HEK293 (cell line): ENCODE data around the gene PEX10.

Source experiments
- GLIS1 ChIP-seq: fragments of 450-650 bp; formaldehyde crosslinking; IDR thresholded peaks from 2 replicates; pipeline ENCODE4 v1.5.1; 2016; ENCODE audit warnings: missing biosample characterization, missing genetic modification characterization
- HOXD13 ChIP-seq: sonication (generic); formaldehyde crosslinking; IDR thresholded peaks from 2 replicates; pipeline ENCODE4 v1.8.0; 2022; ENCODE audit warnings: missing genetic modification reagents, borderline replicate concordance
- KLF1 ChIP-seq: fragments of 450-650 bp; formaldehyde crosslinking; IDR thresholded peaks from 2 replicates; pipeline ENCODE4 v1.5.1; 2016; ENCODE audit warnings: missing biosample characterization, missing genetic modification characterization
- KLF16 ChIP-seq: fragments of 450-650 bp; formaldehyde crosslinking; IDR thresholded peaks from 2 replicates; pipeline ENCODE4 v1.5.1; 2017; ENCODE audit warnings: missing biosample characterization, missing genetic modification characterization
- PATZ1 ChIP-seq: fragments of 450-650 bp; formaldehyde crosslinking; IDR thresholded peaks from 2 replicates; pipeline ENCODE4 v1.5.1; 2016; ENCODE audit warnings: missing biosample characterization, missing genetic modification characterization
- ZBTB17 ChIP-seq: fragments of 450-650 bp; formaldehyde crosslinking; IDR thresholded peaks from 2 replicates; pipeline ENCODE4 v1.5.1; 2016; ENCODE audit warnings: missing biosample characterization, missing genetic modification characterization
- ZBTB26 ChIP-seq: fragments of 450-650 bp; formaldehyde crosslinking; optimal IDR thresholded peaks from 2 replicates; pipeline ENCODE3; 2016; ENCODE audit warnings: missing biosample characterization, mild to moderate bottlenecking, missing genetic modification characterization
- ZNF19 ChIP-seq: fragments of 450-650 bp; formaldehyde crosslinking; IDR thresholded peaks from 2 replicates; pipeline ENCODE4; 2016; ENCODE audit warnings: missing biosample characterization, missing genetic modification characterization, low read depth
- ZNF221 ChIP-seq: fragments of 450-650 bp; formaldehyde crosslinking; IDR thresholded peaks from 2 replicates; pipeline ENCODE4 v1.5.1; 2017; ENCODE audit warnings: missing biosample characterization, missing genetic modification characterization, borderline replicate concordance
- ZNF335 ChIP-seq: fragments of 450-650 bp; formaldehyde crosslinking; conservative IDR thresholded peaks from 2 replicates; pipeline ENCODE4 v1.5.1; 2016; ENCODE audit warnings: missing biosample characterization, missing genetic modification characterization
- ZNF341 ChIP-seq: fragments of 450-650 bp; formaldehyde crosslinking; IDR thresholded peaks from 2 replicates; pipeline ENCODE4; 2016; ENCODE audit warnings: low read depth, missing biosample characterization, missing genetic modification characterization
- ZNF404 ChIP-seq: fragments of 450-650 bp; formaldehyde crosslinking; IDR thresholded peaks from 2 replicates; pipeline ENCODE4 v1.5.1; 2017; ENCODE audit warnings: missing biosample characterization, missing genetic modification characterization
- ZNF501 ChIP-seq: fragments of 450-650 bp; formaldehyde crosslinking; IDR thresholded peaks from 2 replicates; pipeline ENCODE4 v1.5.1; 2016; ENCODE audit warnings: missing biosample characterization, missing genetic modification characterization
- ZNF544 ChIP-seq: fragments of 450-650 bp; formaldehyde crosslinking; IDR thresholded peaks from 2 replicates; pipeline ENCODE4 v1.5.0; 2017; ENCODE audit warnings: missing biosample characterization, missing genetic modification characterization
- ZNF596 ChIP-seq: fragments of 450-650 bp; IDR thresholded peaks from 2 replicates; pipeline ENCODE4 v1.5.0; 2018; ENCODE audit warnings: missing biosample characterization, mild to moderate bottlenecking, missing genetic modification characterization, moderate library complexity
- ZNF600 ChIP-seq: fragments of 450-650 bp; formaldehyde crosslinking; IDR thresholded peaks from 2 replicates; pipeline ENCODE4 v1.5.1; 2016; ENCODE audit warnings: missing biosample characterization, missing genetic modification characterization
- ZNF610 ChIP-seq: fragments of 450-650 bp; formaldehyde crosslinking; IDR thresholded peaks from 2 replicates; pipeline ENCODE4 v1.5.1; 2016; ENCODE audit warnings: missing biosample characterization, missing genetic modification characterization, borderline replicate concordance
- ZNF654 ChIP-seq: fragments of 450-650 bp; formaldehyde crosslinking; IDR thresholded peaks from 2 replicates; pipeline ENCODE4 v1.5.1; 2016; ENCODE audit warnings: low read depth, missing biosample characterization, missing genetic modification characterization
- ZNF664 ChIP-seq: fragments of 450-650 bp; formaldehyde crosslinking; IDR thresholded peaks from 2 replicates; pipeline ENCODE4 v1.5.1; 2016; ENCODE audit warnings: missing biosample characterization, missing genetic modification characterization
- ZNF791 ChIP-seq: fragments of 450-650 bp; formaldehyde crosslinking; IDR thresholded peaks from 2 replicates; pipeline ENCODE4 v1.5.1; 2016; ENCODE audit warnings: missing biosample characterization, missing genetic modification characterization
- ZNF830 ChIP-seq: fragments of 450-650 bp; IDR thresholded peaks from 2 replicates; pipeline ENCODE4 v1.5.0; 2018; ENCODE audit warnings: missing biosample characterization, missing genetic modification characterization, low read depth, mild to moderate bottlenecking, moderate library complexity
- ZNF837 ChIP-seq: fragments of 450-650 bp; formaldehyde crosslinking; IDR thresholded peaks from 2 replicates; pipeline ENCODE4 v1.5.1; 2016; ENCODE audit warnings: missing biosample characterization, missing genetic modification characterization
- TF ChIP-seq, protein P1 (sequence below): fragments of 450-650 bp; formaldehyde crosslinking; IDR thresholded peaks from 2 replicates; pipeline ENCODE4 v1.5.1; 2016; ENCODE audit warnings: missing biosample characterization, missing genetic modification characterization
- TF ChIP-seq, protein P2 (sequence below): fragments of 450-650 bp; formaldehyde crosslinking; IDR thresholded peaks from 2 replicates; pipeline ENCODE4 v1.5.1; 2017; ENCODE audit warnings: missing biosample characterization, missing genetic modification characterization
- TF ChIP-seq, protein P3 (sequence below): fragments of 450-650 bp; formaldehyde crosslinking; IDR thresholded peaks from 2 replicates; pipeline ENCODE4 v1.5.1; 2017; ENCODE audit warnings: missing biosample characterization, mild to moderate bottlenecking, missing genetic modification characterization, moderate library complexity
- TF ChIP-seq, protein P4 (sequence below): fragments of 450-650 bp; formaldehyde crosslinking; conservative IDR thresholded peaks from 2 replicates; pipeline ENCODE4 v1.5.1; 2016; ENCODE audit warnings: low read depth, missing biosample characterization, missing genetic modification characterization

PEX10 gene

GRCh38 chr1:2391041-2391930 lies 21.1 kb downstream of the PEX10 start, which contains the start of the genes MORN1 and RER1 (continued):
- TF ChIP-seq, protein P1, sequence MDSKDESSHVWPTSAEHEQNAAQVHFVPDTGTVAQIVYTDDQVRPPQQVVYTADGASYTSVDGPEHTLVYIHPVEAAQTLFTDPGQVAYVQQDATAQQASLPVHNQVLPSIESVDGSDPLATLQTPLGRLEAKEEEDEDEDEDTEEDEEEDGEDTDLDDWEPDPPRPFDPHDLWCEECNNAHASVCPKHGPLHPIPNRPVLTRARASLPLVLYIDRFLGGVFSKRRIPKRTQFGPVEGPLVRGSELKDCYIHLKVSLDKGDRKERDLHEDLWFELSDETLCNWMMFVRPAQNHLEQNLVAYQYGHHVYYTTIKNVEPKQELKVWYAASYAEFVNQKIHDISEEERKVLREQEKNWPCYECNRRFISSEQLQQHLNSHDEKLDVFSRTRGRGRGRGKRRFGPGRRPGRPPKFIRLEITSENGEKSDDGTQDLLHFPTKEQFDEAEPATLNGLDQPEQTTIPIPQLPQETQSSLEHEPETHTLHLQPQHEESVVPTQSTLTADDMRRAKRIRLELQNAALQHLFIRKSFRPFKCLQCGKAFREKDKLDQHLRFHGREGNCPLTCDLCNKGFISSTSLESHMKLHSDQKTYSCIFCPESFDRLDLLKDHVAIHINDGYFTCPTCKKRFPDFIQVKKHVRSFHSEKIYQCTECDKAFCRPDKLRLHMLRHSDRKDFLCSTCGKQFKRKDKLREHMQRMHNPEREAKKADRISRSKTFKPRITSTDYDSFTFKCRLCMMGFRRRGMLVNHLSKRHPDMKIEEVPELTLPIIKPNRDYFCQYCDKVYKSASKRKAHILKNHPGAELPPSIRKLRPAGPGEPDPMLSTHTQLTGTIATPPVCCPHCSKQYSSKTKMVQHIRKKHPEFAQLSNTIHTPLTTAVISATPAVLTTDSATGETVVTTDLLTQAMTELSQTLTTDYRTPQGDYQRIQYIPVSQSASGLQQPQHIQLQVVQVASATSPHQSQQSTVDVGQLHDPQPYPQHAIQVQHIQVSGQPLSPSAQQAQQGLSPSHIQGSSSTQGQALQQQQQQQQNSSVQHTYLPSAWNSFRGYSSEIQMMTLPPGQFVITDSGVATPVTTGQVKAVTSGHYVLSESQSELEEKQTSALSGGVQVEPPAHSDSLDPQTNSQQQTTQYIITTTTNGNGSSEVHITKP (tag by site-specific recombination): peak; percentile 36; the same call in 1 of the 2 replicates
- TF ChIP-seq GLIS1 (tag by site-specific recombination) (peak; percentile 98), ZNF341 (0 out of 2 replicates have a peak, but pooled peaks have one; percentile 18), ZBTB26 (peak; percentile 96), ZNF654 (tag by site-specific recombination) (no peak), HOXD13 (CRISPR knock-in tag) (no peak), ZNF404 (tag by site-specific recombination) (no peak), ZNF221 (tag by site-specific recombination) (no peak), PATZ1 (tag by site-specific recombination) (peak; percentile 75; the same call in 1 of the 2 replicates), ZNF544 (tag by site-specific recombination) (no peak), ZNF335 (tag by site-specific recombination) (peak; percentile 91), ZNF830 (tag by site-specific recombination) (no peak), ZNF610 (tag by site-specific recombination) (no peak), ZNF501 (peak; percentile 55; the same call in 1 of the 2 replicates), ZNF19 (no peak), KLF1 (tag by site-specific recombination) (0 out of 2 replicates have a peak, but pooled peaks have one; percentile 42), ZNF837 (no peak), ZNF600 (tag by site-specific recombination) (0 out of 2 replicates have a peak, but pooled peaks have one; percentile 10), ZNF791 (tag by site-specific recombination) (no peak), KLF16 (peak; percentile 31; the same call in 1 of the 2 replicates), ZBTB17 (tag by site-specific recombination) (no peak), ZNF596 (tag by site-specific recombination) (peak; percentile 8; the same call in 1 of the 2 replicates), ZNF664 (tag by site-specific recombination) (no peak)
- TF ChIP-seq, protein P2, sequence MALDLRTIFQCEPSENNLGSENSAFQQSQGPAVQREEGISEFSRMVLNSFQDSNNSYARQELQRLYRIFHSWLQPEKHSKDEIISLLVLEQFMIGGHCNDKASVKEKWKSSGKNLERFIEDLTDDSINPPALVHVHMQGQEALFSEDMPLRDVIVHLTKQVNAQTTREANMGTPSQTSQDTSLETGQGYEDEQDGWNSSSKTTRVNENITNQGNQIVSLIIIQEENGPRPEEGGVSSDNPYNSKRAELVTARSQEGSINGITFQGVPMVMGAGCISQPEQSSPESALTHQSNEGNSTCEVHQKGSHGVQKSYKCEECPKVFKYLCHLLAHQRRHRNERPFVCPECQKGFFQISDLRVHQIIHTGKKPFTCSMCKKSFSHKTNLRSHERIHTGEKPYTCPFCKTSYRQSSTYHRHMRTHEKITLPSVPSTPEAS: no peak
- TF ChIP-seq, protein P3, sequence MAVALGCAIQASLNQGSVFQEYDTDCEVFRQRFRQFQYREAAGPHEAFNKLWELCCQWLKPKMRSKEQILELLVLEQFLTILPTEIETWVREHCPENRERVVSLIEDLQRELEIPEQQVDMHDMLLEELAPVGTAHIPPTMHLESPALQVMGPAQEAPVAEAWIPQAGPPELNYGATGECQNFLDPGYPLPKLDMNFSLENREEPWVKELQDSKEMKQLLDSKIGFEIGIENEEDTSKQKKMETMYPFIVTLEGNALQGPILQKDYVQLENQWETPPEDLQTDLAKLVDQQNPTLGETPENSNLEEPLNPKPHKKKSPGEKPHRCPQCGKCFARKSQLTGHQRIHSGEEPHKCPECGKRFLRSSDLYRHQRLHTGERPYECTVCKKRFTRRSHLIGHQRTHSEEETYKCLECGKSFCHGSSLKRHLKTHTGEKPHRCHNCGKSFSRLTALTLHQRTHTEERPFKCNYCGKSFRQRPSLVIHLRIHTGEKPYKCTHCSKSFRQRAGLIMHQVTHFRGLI (tag by site-specific recombination): no peak
- TF ChIP-seq, protein P4, sequence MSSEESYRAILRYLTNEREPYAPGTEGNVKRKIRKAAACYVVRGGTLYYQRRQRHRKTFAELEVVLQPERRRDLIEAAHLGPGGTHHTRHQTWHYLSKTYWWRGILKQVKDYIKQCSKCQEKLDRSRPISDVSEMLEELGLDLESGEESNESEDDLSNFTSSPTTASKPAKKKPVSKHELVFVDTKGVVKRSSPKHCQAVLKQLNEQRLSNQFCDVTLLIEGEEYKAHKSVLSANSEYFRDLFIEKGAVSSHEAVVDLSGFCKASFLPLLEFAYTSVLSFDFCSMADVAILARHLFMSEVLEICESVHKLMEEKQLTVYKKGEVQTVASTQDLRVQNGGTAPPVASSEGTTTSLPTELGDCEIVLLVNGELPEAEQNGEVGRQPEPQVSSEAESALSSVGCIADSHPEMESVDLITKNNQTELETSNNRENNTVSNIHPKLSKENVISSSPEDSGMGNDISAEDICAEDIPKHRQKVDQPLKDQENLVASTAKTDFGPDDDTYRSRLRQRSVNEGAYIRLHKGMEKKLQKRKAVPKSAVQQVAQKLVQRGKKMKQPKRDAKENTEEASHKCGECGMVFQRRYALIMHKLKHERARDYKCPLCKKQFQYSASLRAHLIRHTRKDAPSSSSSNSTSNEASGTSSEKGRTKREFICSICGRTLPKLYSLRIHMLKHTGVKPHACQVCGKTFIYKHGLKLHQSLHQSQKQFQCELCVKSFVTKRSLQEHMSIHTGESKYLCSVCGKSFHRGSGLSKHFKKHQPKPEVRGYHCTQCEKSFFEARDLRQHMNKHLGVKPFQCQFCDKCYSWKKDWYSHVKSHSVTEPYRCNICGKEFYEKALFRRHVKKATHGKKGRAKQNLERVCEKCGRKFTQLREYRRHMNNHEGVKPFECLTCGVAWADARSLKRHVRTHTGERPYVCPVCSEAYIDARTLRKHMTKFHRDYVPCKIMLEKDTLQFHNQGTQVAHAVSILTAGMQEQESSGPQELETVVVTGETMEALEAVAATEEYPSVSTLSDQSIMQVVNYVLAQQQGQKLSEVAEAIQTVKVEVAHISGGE (tag by site-specific recombination): peak; percentile 97
